GM18951 (cell line): Measurements from ENCODE around the gene GID4.

Source experiments
- POLR2A ChIP-seq: IDR thresholded peaks from 4 replicates; pipeline ENCODE4 v1.6.1; 2011; ENCODE audit warnings: mild to moderate bottlenecking; ENCODE audit not compliant: insufficient read length, insufficient read depth; ENCODE audit errors: extremely low read depth
- in situ Hi-C: fragments of 300-500 bp; cut with MboI; formaldehyde crosslinking; loops from one replicate; pipeline ENCODE4 v1.12.0; 2022; ENCODE audit warnings: low sequenced_read_pairs, mixed read lengths, inconsistent platforms; ENCODE audit not compliant: unreplicated experiment

GID4 gene

DNA sequence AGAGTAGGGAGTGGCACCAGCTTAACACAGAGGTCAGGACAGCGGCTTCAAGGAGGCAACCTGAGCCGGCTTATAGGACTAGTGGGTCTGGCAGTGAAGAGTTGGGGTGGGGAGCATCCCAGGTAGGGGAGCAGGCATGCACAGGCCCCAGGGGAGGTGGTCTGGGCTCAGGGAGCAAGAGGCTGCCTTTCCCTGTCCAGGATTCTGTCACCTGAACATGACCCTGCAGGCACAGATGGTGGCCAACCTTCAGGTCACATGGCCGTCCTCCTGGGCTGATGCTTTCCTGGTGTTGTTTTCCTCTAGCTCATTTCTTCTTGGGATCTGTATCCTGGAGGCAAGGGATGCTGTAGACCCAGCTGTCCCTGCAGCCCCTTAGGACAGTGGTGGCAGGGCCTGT is 65.8 kb downstream of the GID4 start:
- in situ Hi-C loops, result no loop called here
- no peak for TF ChIP-seq POLR2A

DNA sequence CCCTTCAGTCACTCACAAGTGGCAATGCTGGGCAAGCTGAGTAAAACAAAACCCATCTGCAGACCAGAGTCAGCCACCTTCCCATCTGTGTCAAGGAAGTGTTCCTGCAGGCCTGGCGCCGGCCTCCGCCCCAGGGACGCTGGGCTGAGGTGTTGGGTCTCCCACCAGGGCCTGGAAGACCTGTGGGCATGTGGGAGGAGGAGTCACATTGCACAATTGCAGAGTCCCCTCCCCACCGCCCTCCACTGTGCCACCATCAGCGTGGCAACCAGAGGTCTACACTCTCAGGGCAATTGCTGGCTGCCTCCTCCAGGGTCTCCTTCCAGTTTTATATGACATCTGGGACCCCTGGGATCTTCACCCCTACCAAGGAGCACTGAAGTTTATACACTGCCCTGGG is 66.4 kb downstream of the GID4 start:
- in situ Hi-C loops, result no loop called here
- TF ChIP-seq POLR2A, result no peak

GRCh38 chr17:18106211-18106610 is 67.0 kb downstream of the GID4 start:
- TF ChIP-seq POLR2A, result no peak
- in situ Hi-C loops, result no loop called here

DNA sequence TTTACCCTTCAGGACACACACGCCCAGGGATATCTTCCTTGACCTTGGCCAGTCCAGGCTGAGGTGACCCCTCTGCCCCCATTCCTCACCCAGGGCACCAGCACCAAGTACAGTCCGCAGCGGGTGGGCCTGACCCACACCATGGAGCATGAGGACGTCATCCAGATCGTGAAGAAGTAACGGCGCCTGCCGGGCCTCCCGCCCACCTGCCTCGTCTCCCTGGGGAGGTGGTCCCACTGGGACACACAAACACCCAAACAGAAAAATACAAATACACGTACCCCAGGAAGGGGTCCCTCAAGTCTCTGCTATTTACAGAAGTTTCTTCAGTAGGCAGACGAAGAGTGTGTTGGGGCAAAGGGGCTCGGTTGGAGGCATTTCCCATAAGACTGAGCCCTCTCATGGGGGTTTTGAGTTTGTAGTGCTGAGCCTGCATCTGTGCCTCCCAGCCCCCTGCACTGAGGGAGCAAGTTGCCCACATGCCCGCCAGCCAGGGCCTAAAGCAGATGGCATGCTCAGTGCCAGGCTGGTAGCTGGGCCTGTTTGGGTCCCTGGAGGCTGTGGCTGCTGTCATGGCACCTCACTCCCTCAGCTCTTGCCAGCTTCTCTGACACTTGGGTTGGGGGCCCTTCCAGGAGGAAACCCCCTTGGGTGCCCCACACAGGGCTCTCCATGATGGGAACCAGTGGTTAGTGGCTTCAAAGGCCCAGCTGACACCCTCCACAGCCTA is 68.0 kb downstream of the GID4 start:
- in situ Hi-C loops, result no loop called here
- no peak for TF ChIP-seq POLR2A

DNA sequence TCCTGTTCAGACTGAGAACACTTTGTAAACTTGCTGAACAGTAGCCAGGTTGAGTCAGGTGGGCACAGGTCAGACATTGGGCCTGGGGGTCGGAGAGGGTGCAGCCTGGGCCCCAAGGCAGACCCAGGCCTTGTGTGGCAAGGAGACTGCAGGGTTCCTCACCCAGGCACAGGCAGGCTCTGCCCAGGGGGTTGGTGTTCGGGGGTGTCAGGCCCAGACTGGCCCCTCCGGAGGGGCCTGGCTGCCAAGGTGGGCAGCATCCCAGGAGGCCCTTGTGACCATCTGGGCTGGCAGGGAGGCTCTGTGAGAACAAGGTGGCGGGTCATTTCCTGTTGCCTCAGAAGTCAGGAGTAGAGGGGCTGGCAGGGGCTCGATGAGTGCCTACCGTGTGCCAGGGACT is 68.8 kb downstream of the GID4 start:
- in situ Hi-C loops, result no loop called here
- no peak for TF ChIP-seq POLR2A

- in situ Hi-C loops, result no loop called here
- TF ChIP-seq POLR2A, result no peak
Measured at GRCh38 chr17:18108401-18109312, 69.4 kb downstream of the GID4 start, which contains the start of gene MYO15A. MYO15A (plus strand) TSS chr17:18108756; CDS start chr17:18118801, 10,045 bp downstream.

GRCh38 chr17:18109935-18110485 is 70.8 kb downstream of the GID4 start:
- in situ Hi-C loops, result no loop called here
- no peak for TF ChIP-seq POLR2A

DNA sequence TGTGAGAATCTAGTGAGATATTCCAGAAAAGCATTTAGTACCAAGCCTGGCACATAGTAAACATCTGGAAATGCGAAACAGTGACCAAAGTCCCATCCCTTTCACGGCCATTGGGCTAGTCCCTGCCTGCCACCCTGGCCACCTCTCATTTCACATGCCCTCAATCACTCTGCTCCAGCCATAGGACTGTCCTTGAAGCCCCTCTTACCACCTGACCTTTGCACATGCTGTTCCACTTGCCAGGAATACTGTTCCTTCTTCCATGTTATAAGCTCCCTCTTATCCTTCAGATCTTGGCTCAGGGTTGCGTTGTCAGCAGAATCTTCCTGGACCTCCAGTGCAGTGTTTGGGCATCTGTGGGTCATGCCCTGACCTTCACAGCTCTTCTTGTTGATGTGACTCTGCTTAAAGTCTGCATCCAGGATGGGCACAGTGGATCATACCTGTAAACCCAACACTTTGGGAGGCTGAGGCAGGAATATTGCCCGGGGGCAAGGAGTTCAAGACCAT is 71.5 kb downstream of the GID4 start:
- in situ Hi-C loops, result no loop called here
- TF ChIP-seq POLR2A, result no peak

- in situ Hi-C loops, result no loop called here
- TF ChIP-seq POLR2A, result no peak
Measured at GRCh38 chr17:18111330-18111971, 72.2 kb downstream of the GID4 start.

GRCh38 chr17:18115517-18115916 is 76.3 kb downstream of the GID4 start:
- no peak for TF ChIP-seq POLR2A
- in situ Hi-C loops, result no loop called here

GRCh38 chr17:18116078-18116477 is 76.9 kb downstream of the GID4 start:
- in situ Hi-C loops, result no loop called here
- no peak for TF ChIP-seq POLR2A

- in situ Hi-C loops, result no loop called here
- TF ChIP-seq POLR2A, result no peak
Measured at GRCh38 chr17:18117533-18117932, 78.3 kb downstream of the GID4 start.
